HG02981 (cell line): ENCODE measurements around the gene OR6A2.
A peak's percentile ranks its signal among the peaks of the same experiment; 100 is the strongest.

Source experiments
- ATAC-seq: cut with Tn5 transposase; IDR thresholded peaks from one replicate; pipeline ENCODE4 v1.9.1; 2021; ENCODE audit warnings: mild to moderate bottlenecking, moderate library complexity; ENCODE audit not compliant: unreplicated experiment

Gene OR6A2

DNA sequence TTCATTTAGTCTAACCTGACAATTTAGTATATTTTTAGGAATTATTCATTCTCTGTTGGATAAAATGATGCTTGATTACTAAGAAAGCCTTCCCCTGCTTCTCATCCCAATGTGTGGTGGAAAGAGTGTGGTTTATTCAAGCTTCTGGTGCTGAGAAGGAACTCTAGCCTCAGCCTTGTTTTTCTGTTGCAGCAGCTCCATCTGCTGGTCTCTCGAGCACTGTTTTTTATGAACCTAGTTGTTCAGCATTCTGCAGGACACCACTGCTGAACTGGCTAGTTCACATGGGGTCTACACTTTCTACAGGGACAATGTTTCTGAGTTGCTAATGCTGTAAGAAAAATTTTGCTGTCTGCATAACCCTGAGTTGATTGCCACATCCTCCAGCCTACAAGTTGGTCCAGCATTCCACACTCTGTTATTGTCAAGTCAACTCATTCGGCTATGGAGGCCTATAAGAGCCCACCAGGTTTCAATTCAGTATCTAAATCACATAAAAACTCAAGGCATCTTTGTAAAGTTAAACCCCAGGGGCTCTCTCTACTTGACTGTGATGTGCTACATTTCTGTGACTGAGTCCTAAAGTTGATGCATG lies 42.0 kb downstream of the OR6A2 start:
- peak; percentile 75 for ATAC-seq

- ATAC-seq, result no peak
Observed at GRCh38 chr11:6755953-6756347, 43.5 kb downstream of the OR6A2 start.

- no peak for ATAC-seq
Observed at GRCh38 chr11:6755303-6755952, 44.1 kb downstream of the OR6A2 start.

DNA sequence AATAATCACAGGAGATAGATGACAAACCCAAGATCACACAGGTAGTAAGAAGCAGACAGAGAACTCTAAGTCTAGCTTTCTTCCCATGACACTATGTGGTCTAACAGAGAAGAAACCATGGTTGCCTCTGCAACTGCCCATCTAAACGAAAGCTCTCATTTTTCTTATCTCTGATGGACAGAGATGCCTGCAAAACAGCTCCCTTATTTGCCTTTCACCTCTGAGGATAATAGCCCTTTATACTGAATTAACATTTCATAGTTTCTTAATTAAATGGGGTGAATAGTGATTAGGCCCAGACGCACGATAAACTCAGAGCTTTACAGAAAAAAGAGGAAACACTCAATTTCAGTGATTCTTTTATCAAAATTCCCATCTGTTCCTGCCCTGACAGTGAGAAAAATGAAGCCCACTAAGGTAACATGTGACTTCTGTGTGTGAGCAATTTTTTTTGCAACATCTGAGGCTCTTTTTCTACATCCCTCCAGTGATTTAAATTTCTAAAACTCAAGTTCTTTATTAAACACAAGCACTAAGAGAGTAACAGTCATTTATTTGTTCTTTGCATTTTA lies 52.3 kb downstream of the OR6A2 start:
- no peak for ATAC-seq

DNA sequence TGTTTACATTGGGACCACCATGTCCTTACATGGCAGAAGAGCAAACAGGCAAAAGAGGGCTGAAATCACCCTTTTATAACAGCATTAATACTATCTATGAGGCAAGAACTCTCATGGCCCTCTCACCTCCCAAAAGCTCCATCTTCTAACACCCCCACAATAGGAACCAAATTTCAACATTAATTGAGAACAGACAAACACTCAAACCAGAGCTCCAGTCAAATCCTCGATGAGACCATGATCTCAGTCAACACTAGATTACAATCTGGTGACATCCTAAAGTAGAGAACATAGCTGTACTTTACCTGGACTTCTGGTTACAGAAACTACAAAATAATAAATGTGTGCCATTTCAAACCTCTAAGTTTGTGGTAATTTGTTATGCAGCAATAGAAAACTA lies 52.9 kb downstream of the OR6A2 start:
- ATAC-seq, result no peak

DNA sequence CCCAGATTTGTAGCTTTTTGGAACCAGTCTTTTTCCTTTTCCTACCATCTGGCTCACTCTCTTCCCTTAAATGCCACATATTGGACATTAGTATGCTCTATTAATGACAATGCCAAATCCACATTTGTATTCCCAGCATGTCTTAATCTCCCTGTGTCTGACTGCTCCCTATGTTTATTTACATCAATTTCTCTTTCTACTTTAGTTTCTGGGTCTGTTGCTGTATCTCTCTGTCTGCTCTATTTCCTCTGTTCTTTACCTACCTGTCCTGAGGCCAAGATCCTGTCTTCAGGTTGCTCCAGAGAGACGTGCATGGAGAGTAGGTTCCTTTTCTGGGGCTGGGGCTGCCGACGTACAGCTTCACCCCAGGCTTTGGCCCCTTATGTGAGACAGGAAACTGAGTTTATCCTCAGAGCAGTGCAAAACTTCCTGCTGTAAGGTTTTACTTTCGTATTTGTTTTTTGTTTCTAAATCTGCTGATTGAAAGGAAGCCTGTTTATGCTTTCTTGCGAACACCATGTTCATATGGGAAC lies 53.3 kb downstream of the OR6A2 start:
- ATAC-seq, result peak; percentile 76

DNA sequence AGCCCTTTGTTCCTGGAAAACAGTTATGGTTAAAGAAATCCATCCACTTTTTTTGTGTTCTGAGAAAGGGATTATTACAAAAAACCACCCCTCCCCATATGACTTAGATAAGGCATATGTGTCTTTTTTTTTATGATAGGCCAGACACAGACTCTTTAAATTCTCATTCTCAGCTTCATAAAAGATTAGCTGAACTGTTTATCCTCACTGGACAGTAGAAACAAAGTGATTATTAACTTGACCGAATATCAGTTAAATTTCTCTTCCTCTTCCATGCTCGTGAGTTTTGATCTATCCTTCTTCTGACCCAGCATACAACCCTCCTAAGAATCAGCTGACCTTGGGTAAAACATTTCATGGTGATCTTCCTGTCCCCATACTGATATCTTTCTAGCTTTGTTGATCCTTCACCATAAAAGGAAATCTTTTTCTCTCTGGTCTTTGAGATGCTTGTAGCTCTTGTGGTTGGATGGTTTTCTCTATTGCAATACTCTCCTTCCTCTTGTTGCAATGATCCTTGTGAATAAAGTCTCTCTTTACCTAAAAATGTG lies 53.9 kb downstream of the OR6A2 start:
- ATAC-seq, result no peak

GRCh38 chr11:6745018-6745417 lies 54.5 kb downstream of the OR6A2 start:
- no peak for ATAC-seq

DNA sequence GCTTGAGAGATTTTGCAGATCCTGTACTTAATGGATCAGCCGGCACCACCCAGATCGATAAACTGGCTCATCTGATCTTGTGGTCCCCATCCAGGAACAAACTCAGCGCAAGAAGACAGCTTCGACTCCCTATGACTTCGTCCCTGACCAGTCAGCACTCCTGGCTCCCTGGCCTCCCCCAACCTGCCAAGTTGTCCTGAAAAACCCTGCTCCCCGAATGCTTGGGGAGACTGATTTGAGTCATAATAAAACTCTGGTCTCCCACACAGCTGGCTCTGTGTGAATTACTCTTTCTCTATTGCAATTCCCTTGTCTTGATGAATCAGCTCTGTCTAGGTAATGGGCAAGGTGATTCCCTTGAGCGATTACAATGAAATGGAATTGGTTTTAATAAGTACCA lies 57.2 kb downstream of the OR6A2 start:
- no peak for ATAC-seq
